Activated CD4-positive, CD25-positive, alpha-beta regulatory T cell treated with anti-CD3 and anti-CD28 coated beads, Interleukin-2, amount 50 U/mL, for 16 hours (primary cell): ENCODE results near the gene ZNF365.

Experiments used
- DNase-seq: peaks from one replicate; pipeline ENCODE4 v3.0.0-alpha.2; 2020; ENCODE audit warnings: low read depth, low spot score

Gene ZNF365

GRCh38 chr10:62414359-62414758, 40.2 kb downstream of the ZNF365 start:
- no peak for DNase-seq

GRCh38 chr10:62422068-62422590, 48.0 kb downstream of the ZNF365 start:
- no peak for DNase-seq

- DNase-seq, result no peak
Measured at GRCh38 chr10:62424026-62424425, 49.9 kb downstream of the ZNF365 start.

GRCh38 chr10:62426086-62426485, 51.9 kb downstream of the ZNF365 start:
- no peak for DNase-seq

GRCh38 chr10:62426600-62426999, 52.4 kb downstream of the ZNF365 start:
- no peak for DNase-seq

- no peak for DNase-seq
Measured at GRCh38 chr10:62430881-62431280, 56.7 kb downstream of the ZNF365 start.

GRCh38 chr10:62433181-62433692, 59.1 kb downstream of the ZNF365 start:
- DNase-seq, result peak; percentile 36

- no peak for DNase-seq
Measured at GRCh38 chr10:62433901-62434300, 59.7 kb downstream of the ZNF365 start.

- no peak for DNase-seq
Measured at GRCh38 chr10:62437696-62438095, 63.5 kb downstream of the ZNF365 start.

- no peak for DNase-seq
Measured at GRCh38 chr10:62442006-62442405, 67.8 kb downstream of the ZNF365 start.

GRCh38 chr10:62442894-62443669, 68.9 kb downstream of the ZNF365 start:
- no peak for DNase-seq

GRCh38 chr10:62443866-62444265, 69.7 kb downstream of the ZNF365 start:
- no peak for DNase-seq

GRCh38 chr10:62446627-62447026, 72.5 kb downstream of the ZNF365 start:
- DNase-seq, result no peak

GRCh38 chr10:62450912-62451610, 76.9 kb downstream of the ZNF365 start:
- DNase-seq, result no peak

- DNase-seq, result no peak
Measured at GRCh38 chr10:62451611-62451975, 77.4 kb downstream of the ZNF365 start.
